ENCODE results near the gene CSNK1D. TPM values are rescaled to one million over a fixed set of nuclear protein-coding genes. Genes with fewer than 3 reads are reported as not detected.
A peak's percentile ranks its signal among the peaks of the same experiment; 100 is the strongest.
"Not testable (repeated sequence)": the region's sequence is repeated elsewhere in the genome, so short reads cannot be mapped to it uniquely, and the experiment has no call there.

Gene CSNK1D
- polyA plus RNA-seq, 3 donors: 125 to 139 (median 134) TPM

GRCh38 chr17:82218349-82219075 is 55.0 kb downstream of the CSNK1D start:
- no peak for DNase-seq

- DNase-seq: no peak
Observed at GRCh38 chr17:82217530-82218204, 55.8 kb downstream of the CSNK1D start.

- no peak for DNase-seq
Observed at GRCh38 chr17:82217120-82217529, 56.4 kb downstream of the CSNK1D start.

- no peak for DNase-seq
Observed at GRCh38 chr17:82216301-82217119, 57.0 kb downstream of the CSNK1D start.

- DNase-seq: no peak
Observed at GRCh38 chr17:82215972-82216300, 57.6 kb downstream of the CSNK1D start.

DNA sequence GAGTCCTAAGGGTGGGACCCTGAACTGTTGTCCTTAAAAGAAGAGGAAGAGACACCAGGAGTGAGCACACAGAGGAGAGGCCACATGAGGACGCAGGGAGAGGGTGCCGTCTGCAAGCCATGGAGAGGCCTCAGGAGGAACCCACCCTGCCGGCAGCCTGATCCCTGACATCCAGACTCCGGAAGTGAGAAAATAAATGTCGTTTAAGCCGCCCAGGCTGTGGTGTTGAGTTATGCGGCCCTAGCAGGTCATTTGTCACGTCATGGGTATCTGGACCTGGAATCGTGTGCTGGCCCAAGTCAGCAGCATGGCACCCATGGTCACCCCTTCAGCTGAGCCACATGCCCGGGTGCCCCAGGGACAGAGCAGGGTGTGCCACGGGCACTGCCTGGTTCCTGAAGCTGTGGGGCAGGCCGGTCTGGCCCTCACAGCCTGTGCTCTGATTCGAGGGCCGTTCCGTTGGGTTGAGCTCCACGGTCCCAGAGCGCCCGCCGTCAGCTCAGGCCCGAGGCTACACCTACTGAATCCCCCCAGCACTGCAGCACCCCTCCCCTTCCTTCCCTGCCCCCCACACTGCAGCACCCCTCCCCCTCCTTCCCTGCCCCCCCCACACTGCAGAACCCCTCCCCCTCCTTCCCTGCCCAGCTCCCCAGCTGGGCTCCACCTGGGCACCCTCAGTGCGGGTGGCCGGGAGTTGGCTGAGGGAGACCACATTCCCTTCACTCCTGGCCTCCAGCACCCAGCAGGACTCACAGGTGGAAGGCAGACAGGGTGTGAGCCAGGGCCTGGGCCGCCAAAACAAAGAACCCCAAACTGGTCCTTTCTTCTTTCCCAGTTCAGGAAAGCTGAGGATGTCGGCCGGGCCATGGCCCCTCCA is 58.2 kb downstream of the CSNK1D start:
- DNase-seq: no peak

GRCh38 chr17:82214012-82214628 is 59.4 kb downstream of the CSNK1D start:
- DNase-seq: no peak

DNA sequence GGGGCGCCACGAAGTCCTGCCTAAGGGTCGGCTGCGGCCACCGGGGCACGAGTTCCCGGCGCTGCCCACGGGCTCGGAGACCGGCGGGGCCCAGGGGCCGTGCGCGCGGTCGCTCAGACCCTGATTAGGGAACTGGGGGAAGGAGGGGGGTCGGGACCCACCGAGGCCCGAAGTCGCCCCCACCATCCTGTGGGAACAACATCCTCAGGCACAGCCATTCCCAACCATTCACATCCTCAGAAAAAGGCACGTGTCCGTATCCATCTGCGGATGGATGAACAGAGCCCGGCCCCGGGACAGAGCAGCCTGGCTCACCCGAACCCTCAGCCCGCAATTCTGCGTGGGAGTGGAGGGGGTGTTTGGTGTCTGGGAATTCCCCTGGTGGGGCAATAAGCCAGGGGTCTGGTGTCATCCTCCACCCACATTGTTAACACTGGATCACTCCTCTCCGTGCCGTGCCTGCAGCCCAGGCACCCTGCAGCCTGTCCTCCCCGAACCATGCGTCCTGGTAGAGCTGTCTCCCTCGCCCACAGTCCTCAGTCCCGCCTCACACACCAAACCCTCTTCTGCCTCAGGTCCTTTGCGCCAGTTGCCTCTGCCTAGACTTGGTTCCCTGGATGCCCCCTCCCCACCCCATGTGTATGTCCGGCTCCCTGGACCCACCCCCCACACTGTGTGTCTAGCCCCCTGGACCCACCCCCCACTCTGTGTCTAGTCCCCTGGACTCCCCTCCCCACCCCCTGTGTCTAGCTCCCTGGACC is 60.1 kb downstream of the CSNK1D start:
- DNase-seq: no peak

GRCh38 chr17:82212331-82213250 is 60.9 kb downstream of the CSNK1D start, which contains the start of gene CCDC57:
CCDC57 (minus strand) TSS chr17:82212842; CDS start chr17:82201944, 10,898 bp downstream.
- peak; percentile 79 for DNase-seq

DNA sequence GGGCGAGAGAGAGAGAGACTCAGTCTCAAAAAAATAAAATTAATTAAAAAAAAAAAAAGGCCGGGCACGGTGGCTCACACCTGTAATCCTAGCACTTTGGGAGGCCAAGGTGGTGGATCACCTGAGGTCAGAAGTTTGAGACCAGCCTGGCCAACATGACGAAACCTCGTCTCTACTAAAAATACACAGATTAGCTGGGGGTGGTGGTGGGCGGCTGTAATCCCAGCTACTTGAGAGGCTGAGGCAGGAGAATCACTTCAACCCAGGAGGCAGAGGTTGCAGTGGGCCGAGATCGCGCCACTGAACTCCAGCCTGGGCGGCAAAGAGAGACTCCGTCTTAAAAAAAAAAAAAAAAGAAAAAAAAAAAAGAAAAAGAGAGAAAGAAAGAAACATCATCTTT is 62.8 kb downstream of the CSNK1D start:
- DNase-seq: not testable (repeated sequence)

DNA sequence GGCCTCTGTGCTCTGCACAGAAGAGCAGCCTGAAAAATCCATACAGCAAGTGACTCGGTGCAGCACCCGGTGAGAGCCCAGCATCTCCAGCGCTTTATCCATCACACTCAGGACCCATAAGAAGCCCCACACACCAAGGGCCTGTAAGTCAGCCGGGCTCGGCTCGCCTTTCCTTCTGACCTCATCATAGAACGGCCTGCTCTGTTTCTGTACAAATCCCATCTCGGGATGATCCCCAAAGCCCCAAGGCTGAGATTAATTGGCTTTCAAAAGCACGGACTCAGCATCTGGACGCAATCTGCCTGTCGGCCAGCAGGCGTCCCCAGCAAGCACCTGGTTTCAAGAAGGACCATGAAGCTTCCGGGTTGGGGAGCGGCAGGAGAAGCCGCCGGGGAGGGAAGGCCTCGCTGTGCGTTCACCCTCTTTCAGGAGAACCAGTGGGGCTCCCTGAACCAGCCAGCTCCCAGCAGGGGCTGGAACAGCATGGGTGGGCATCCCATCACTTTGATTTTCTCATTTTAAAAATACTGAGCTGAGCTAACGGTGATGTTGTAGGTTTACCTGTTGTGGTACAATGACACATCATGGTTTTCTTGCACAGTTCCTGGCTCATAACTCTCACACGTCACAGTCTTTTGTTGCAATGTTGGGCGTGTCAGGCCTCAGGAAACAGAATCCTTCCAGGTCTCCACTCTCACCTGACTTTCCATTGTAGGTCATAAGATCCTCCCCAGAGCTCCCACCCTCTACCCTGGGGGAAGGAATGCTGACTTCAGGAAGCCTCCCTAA is 67.6 kb downstream of the CSNK1D start:
- DNase-seq: peak; percentile 65

DNA sequence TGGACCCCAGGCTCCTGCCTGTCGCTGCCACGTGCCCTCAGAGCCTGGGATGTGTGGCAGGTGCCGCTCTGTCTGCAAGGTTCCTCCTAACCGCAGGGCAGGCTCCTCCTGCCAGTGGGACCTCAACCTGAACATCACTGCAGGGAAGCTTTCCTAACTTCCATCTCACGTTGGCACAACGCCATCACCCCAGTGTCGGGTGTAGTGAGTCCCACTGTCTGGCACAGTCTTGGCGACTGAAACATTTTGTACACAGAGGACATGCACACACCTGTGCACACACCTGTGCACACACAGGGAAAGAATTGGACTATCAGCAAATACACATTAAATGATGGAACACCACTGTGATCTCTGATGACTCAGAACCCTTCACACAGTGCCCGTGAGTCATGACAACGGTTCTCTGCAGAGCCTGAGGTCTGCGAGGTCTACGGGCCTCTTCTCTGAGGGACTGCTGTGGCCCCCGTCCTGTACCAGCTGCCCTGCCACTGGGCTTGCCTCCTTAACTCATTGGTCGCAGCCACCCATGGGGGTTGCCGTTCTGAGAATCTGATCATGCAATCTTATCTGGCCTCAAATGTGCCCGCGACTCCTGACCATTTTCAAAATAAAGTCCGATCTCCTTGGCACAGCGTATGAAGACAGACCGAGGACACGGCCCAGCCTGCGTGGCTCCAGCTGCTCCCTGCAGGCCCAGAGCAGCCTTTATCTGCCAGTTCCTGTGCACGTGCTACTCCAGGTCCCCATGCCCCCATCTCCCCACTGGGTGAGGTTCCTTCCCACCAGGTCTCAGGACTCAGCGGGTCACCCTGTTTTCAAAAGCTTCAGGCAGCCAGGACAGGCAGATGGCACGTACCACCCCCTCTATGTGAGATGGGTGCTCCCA is 68.4 kb downstream of the CSNK1D start:
- no peak for DNase-seq

DNA sequence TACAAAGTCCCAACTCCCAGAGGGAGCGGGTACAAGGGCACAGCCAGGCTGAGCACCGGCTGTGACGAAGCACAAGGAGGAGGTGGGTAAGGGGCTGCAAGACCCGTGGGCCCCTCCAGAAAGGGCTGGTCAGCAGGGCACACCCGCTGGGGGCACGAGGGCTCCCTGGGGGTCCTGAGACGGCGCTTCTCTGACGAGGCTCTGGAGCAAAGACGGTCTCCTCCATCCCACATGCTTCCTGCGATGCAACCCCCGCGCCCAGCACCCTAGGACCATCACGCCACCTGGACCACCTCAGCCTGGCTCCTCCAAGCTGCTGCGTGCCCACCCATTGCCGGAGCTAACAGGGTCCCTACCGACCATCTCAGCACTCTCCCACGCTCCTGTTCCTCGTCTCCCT is 69.6 kb downstream of the CSNK1D start:
- no peak for DNase-seq

DNA sequence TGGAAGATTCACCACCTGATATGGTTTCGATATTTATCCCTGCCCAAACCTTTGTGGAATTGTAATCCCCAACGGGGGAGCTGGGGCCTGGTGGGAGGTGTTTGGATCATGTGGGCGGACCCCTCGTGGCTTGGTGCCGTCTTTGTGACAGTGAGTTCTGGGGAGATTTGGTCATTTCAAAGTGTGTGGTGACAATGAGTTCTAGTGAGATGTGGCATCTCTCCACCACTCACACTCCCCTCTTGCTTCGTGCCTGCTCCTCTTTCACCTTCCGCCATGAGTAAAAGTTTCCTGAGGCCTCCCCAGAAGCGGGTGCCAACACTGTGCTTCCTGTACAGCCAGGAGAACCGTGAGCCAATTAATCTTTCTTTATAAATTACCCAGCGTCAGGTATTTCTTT is 70.5 kb downstream of the CSNK1D start:
- no peak for DNase-seq

DNA sequence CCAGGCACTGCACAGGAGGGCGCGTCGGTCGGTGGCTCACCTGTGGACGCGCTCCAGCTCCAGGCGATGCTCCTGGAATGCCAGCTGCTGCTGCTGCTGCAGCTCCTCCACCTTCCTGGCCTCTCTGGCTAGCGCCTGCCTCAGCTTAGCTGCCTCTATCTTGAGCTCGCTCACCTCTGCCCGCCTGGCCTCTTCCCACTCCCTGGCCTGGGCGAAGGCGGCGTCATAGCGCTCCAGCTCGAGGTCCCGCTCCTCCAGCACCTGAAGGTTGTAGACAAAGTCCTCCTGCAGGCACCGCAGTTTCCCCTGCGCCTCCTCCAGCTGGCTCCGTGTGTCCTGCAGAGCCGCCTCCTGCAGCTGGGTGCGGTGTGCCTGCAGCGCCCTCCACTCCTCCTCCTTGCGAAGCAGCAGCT is 72.0 kb downstream of the CSNK1D start:
- DNase-seq: peak; percentile 23

GRCh38 chr17:82200743-82201497 is 72.6 kb downstream of the CSNK1D start:
- DNase-seq: no peak

GRCh38 chr17:82200135-82200534 is 73.4 kb downstream of the CSNK1D start:
- no peak for DNase-seq
